Neural progenitor cell (in vitro differentiated cells): ENCODE data around the gene KIF21A.

Experiments used
- CTCF ChIP-seq: fragments of 200-600 bp; sonication (generic); IDR thresholded peaks from 2 replicates; pipeline ENCODE4 v1.5.1; 2017; ENCODE audit warnings: antibody characterized with exemption, mild to moderate bottlenecking
- EZH2 ChIP-seq: fragments of 200-600 bp; sonication (generic); IDR thresholded peaks from 2 replicates; pipeline ENCODE4 v1.6.1; 2017; ENCODE audit warnings: antibody characterized with exemption, mild to moderate bottlenecking, moderate library complexity

- TF ChIP-seq CTCF (peak; percentile 23), EZH2 (no peak)
Observed at GRCh38 chr12:39365364-39366001, 77.4 kb downstream of the KIF21A start.
